Activated T-helper 2 cell treated with anti-CD3 and anti-CD28 coated beads, Interferon-gamma antibody, Interleukin-2, Interleukin-4, amounts not matched to agents 10 μg/mL and 5 μg/mL and 100 μg/mL, durations not matched to agents 14 hours and 24 hours and 36 hours (primary cell): Measurements from ENCODE around the gene MAP3K2. TPM values are rescaled to one million over a fixed set of nuclear protein-coding genes. Genes with fewer than 3 reads are reported as not detected.
A peak's percentile ranks its signal among the peaks of the same experiment; 100 is the strongest.

Experiments
- DNase-seq: peaks from one replicate; pipeline ENCODE4 v3.0.0; 2021; ENCODE audit warnings: low spot score
- H3K27ac Mint-ChIP-seq: one replicate; pipeline ENCODE4 v1.8.0; 2021; ENCODE audit warnings: mixed read lengths
- H3K27me3 Mint-ChIP-seq: one replicate; pipeline ENCODE4 v1.8.0; 2021; ENCODE audit warnings: low read depth, mixed read lengths
- H3K36me3 Mint-ChIP-seq: one replicate; pipeline ENCODE4 v1.8.0; 2021; ENCODE audit warnings: low read depth, mixed read lengths
- H3K4me1 Mint-ChIP-seq: one replicate; pipeline ENCODE4 v1.8.0; 2021; ENCODE audit warnings: low read depth, mixed read lengths
- H3K4me3 Mint-ChIP-seq: one replicate; pipeline ENCODE4 v1.8.0; 2021; ENCODE audit warnings: low read depth, mild to moderate bottlenecking, moderate library complexity, mixed read lengths
- H3K9me3 Mint-ChIP-seq: one replicate; pipeline ENCODE4 v1.8.0; 2021; ENCODE audit warnings: mixed read lengths
- intact Hi-C: fragments of 100-400 bp; cut with micrococcal nuclease; formaldehyde crosslinking; loops from one replicate; pipeline ENCODE4 v1.15.1; 2023
- total RNA-seq: library from RNA; stranded (reverse); gene quantifications from 2 replicates; pipeline ENCODE4 v1.2.3, GENCODE V29; 2022

Gene MAP3K2
- total RNA-seq, 1 donor from 2014 or later = 51.3 TPM

- no peak overlapping the region for H3K27ac Mint-ChIP-seq
- H3K27me3 Mint-ChIP-seq = no peaks in the 10 kb centered on the region
- no peak for DNase-seq
- intact Hi-C loops = no loop called here
- peaks cover 46% of the 10 kb centered on the region for H3K36me3 Mint-ChIP-seq
- H3K4me1 Mint-ChIP-seq = no peaks in the 10 kb centered on the region
- no peak overlapping the region for H3K4me3 Mint-ChIP-seq
- H3K9me3 Mint-ChIP-seq = no peaks in the 10 kb centered on the region
These were observed 79.1 kb downstream of the MAP3K2 start for GRCh38 chr2:127308586-127309138.

- H3K9me3 Mint-ChIP-seq = no peaks in the 10 kb centered on the region
- no peak overlapping the region for H3K27ac Mint-ChIP-seq
- no peak for DNase-seq
- intact Hi-C loops = no loop called here
- no peaks in the 10 kb centered on the region for H3K4me1 Mint-ChIP-seq
- peaks cover 32% of the 10 kb centered on the region for H3K36me3 Mint-ChIP-seq
- H3K27me3 Mint-ChIP-seq = no peaks in the 10 kb centered on the region
- no peak overlapping the region for H3K4me3 Mint-ChIP-seq
These were observed 81.7 kb downstream of the MAP3K2 start for GRCh38 chr2:127305990-127306585.

GRCh38 chr2:127302168-127302567, 85.6 kb downstream of the MAP3K2 start:
- Mint-ChIP-seq H3K27ac (no peak overlapping the region), H3K4me3 (no peak overlapping the region), H3K27me3 (no peaks in the 10 kb centered on the region), H3K4me1 (no peaks in the 10 kb centered on the region), H3K36me3 (peaks cover 16% of the 10 kb centered on the region), H3K9me3 (no peaks in the 10 kb centered on the region)
- intact Hi-C loops = no loop called here
- no peak for DNase-seq

GRCh38 chr2:127293748-127294562, 93.8 kb downstream of the MAP3K2 start, which contains the start of gene ERCC3:
Gene ERCC3 (minus strand): TSS chr2:127294144. CDS start chr2:127294081, 63 bp downstream.
- H3K9me3 Mint-ChIP-seq = no peaks in the 10 kb centered on the region
- intact Hi-C loops = loop anchor here (10.0 kb wide), 1 partner anchor 209 kb away; no protein-coding TSS in a partner anchor
- H3K27ac Mint-ChIP-seq = peak within 1 kb of the TSS; percentile 99
- H3K36me3 Mint-ChIP-seq = peaks cover 45% of the 10 kb centered on the region
- peak; percentile 74 for DNase-seq
- no peaks in the 10 kb centered on the region for H3K27me3 Mint-ChIP-seq
- peak within 1 kb of the TSS; percentile 100 for H3K4me3 Mint-ChIP-seq
- peaks cover 18% of the 10 kb centered on the region for H3K4me1 Mint-ChIP-seq

GRCh38 chr2:127293386-127293747, 94.4 kb downstream of the MAP3K2 start:
- H3K4me1 Mint-ChIP-seq = peaks cover 18% of the 10 kb centered on the region
- no peak for DNase-seq
- peak overlapping the region; percentile 99 for H3K27ac Mint-ChIP-seq

GRCh38 chr2:127288274-127288673, 99.5 kb downstream of the MAP3K2 start:
- no peak overlapping the region for H3K4me3 Mint-ChIP-seq
- peaks cover 95% of the 10 kb centered on the region for H3K36me3 Mint-ChIP-seq
- H3K27me3 Mint-ChIP-seq = no peaks in the 10 kb centered on the region
- intact Hi-C loops = no loop called here
- peaks cover 9% of the 10 kb centered on the region for H3K9me3 Mint-ChIP-seq
- DNase-seq = no peak
- no peak overlapping the region for H3K27ac Mint-ChIP-seq
- H3K4me1 Mint-ChIP-seq = peaks cover 11% of the 10 kb centered on the region

More at GRCh38 chr2:127293386-127293747, 94.4 kb downstream of the MAP3K2 start:
- Mint-ChIP-seq H3K9me3 (no peaks in the 10 kb centered on the region), H3K27me3 (no peaks in the 10 kb centered on the region), H3K36me3 (peaks cover 50% of the 10 kb centered on the region), H3K4me3 (peak overlapping the region; percentile 100)
- intact Hi-C loops = loop anchor here (10.0 kb wide), 1 partner anchor 209 kb away; no protein-coding TSS in a partner anchor

- intact Hi-C loops = no loop called here
These were observed 104.5 kb downstream of the MAP3K2 start for GRCh38 chr2:127283275-127283674.

GRCh38 chr2:127280693-127281092, 107.1 kb downstream of the MAP3K2 start:
- peaks cover 22% of the 10 kb centered on the region for H3K4me1 Mint-ChIP-seq
- peaks cover 9% of the 10 kb centered on the region for H3K9me3 Mint-ChIP-seq
- intact Hi-C loops = no loop called here
- DNase-seq = no peak
- H3K4me3 Mint-ChIP-seq = no peak overlapping the region
- H3K36me3 Mint-ChIP-seq = peaks cover 100% of the 10 kb centered on the region
- no peaks in the 10 kb centered on the region for H3K27me3 Mint-ChIP-seq
- no peak overlapping the region for H3K27ac Mint-ChIP-seq

More at GRCh38 chr2:127283275-127283674, 104.5 kb downstream of the MAP3K2 start:
- Mint-ChIP-seq H3K4me3 (no peak overlapping the region), H3K27ac (no peak overlapping the region), H3K9me3 (peaks cover 9% of the 10 kb centered on the region), H3K27me3 (no peaks in the 10 kb centered on the region), H3K36me3 (peaks cover 100% of the 10 kb centered on the region), H3K4me1 (peaks cover 13% of the 10 kb centered on the region)
- no peak for DNase-seq

- no peak for DNase-seq
- Mint-ChIP-seq H3K4me1 (peaks cover 22% of the 10 kb centered on the region), H3K9me3 (peaks cover 9% of the 10 kb centered on the region), H3K27ac (no peak overlapping the region), H3K36me3 (peaks cover 100% of the 10 kb centered on the region), H3K27me3 (no peaks in the 10 kb centered on the region), H3K4me3 (no peak overlapping the region)
- intact Hi-C loops = no loop called here
These were observed 108.0 kb downstream of the MAP3K2 start for GRCh38 chr2:127279781-127280180.

- no peaks in the 10 kb centered on the region for H3K27me3 Mint-ChIP-seq
- H3K4me1 Mint-ChIP-seq = peaks cover 21% of the 10 kb centered on the region
- peaks cover 5% of the 10 kb centered on the region for H3K9me3 Mint-ChIP-seq
- H3K4me3 Mint-ChIP-seq = no peak overlapping the region
- no peak for DNase-seq
- no peak overlapping the region for H3K27ac Mint-ChIP-seq
- intact Hi-C loops = no loop called here
- peaks cover 95% of the 10 kb centered on the region for H3K36me3 Mint-ChIP-seq
These were observed 108.8 kb downstream of the MAP3K2 start for GRCh38 chr2:127278959-127279358.

GRCh38 chr2:127277028-127277427, 110.7 kb downstream of the MAP3K2 start:
- intact Hi-C loops = no loop called here
- Mint-ChIP-seq H3K27ac (peak overlapping the region; percentile 77), H3K4me1 (peaks cover 15% of the 10 kb centered on the region)

GRCh38 chr2:127275789-127276188, 112.0 kb downstream of the MAP3K2 start:
- intact Hi-C loops = no loop called here

More at GRCh38 chr2:127277028-127277427, 110.7 kb downstream of the MAP3K2 start:
- H3K36me3 Mint-ChIP-seq = peaks cover 94% of the 10 kb centered on the region
- H3K9me3 Mint-ChIP-seq = no peaks in the 10 kb centered on the region
- no peaks in the 10 kb centered on the region for H3K27me3 Mint-ChIP-seq
- DNase-seq = no peak
- H3K4me3 Mint-ChIP-seq = no peak overlapping the region

GRCh38 chr2:127275356-127275755, 112.4 kb downstream of the MAP3K2 start:
- no peak for DNase-seq
- peaks cover 11% of the 10 kb centered on the region for H3K4me1 Mint-ChIP-seq
- intact Hi-C loops = no loop called here
- H3K9me3 Mint-ChIP-seq = no peaks in the 10 kb centered on the region
- no peak overlapping the region for H3K4me3 Mint-ChIP-seq
- peaks cover 91% of the 10 kb centered on the region for H3K36me3 Mint-ChIP-seq
- H3K27me3 Mint-ChIP-seq = no peaks in the 10 kb centered on the region
- H3K27ac Mint-ChIP-seq = peak overlapping the region; percentile 25

More at GRCh38 chr2:127275789-127276188, 112.0 kb downstream of the MAP3K2 start:
- Mint-ChIP-seq H3K27me3 (no peaks in the 10 kb centered on the region), H3K4me3 (no peak overlapping the region), H3K9me3 (no peaks in the 10 kb centered on the region), H3K4me1 (peaks cover 11% of the 10 kb centered on the region), H3K27ac (peak overlapping the region; percentile 77), H3K36me3 (peaks cover 91% of the 10 kb centered on the region)
- DNase-seq = no peak
